ENCODE data around the gene MNAT1.
"Not testable (repeated sequence)": the region's sequence is repeated elsewhere in the genome, so short reads cannot be mapped to it uniquely, and the experiment has no call there.

Gene MNAT1

DNA sequence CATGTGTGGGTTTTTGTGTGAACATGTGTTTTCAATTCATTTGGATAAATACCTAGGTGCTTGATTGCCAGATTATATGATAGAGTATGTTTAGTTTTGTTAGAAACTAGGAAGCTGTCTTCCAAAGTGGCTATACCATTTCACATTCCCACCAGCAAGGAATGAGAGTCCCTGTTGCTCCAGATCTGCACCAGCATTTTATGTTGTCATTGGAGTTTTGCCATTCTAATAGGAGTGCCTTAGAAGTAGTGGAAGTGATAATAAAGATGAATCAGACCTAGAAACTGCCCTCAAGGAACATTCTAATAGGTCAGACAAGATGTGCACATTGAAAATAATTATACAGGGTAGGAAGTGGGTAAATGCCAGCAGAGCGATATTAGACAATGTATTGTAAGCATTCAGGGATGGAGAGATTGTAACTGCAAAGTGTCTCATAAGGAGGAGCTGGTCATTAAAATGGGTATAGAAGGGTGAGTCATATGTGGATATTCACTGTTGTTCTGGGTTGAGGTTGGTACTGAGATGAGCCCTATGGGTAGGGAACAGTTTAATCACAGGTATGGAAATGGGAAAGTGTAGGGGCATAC, 71.4 kb downstream of the MNAT1 start:
- DNase-seq (ENCODE audit: low read depth, low spot score), result peak; percentile 21

GRCh38 chr14:60807247-60807646, 72.7 kb downstream of the MNAT1 start:
- DNase-seq (ENCODE audit: low read depth, low spot score), result no peak

- no peak for DNase-seq (ENCODE audit: low read depth, low spot score)
Measured at GRCh38 chr14:60807971-60808370, 73.4 kb downstream of the MNAT1 start.

- DNase-seq (ENCODE audit: low read depth, low spot score), result no peak
Measured at GRCh38 chr14:60812987-60813386, 78.4 kb downstream of the MNAT1 start.

- no peak for DNase-seq (ENCODE audit: low read depth, low spot score)
Measured at GRCh38 chr14:60815371-60815770, 80.8 kb downstream of the MNAT1 start.

DNA sequence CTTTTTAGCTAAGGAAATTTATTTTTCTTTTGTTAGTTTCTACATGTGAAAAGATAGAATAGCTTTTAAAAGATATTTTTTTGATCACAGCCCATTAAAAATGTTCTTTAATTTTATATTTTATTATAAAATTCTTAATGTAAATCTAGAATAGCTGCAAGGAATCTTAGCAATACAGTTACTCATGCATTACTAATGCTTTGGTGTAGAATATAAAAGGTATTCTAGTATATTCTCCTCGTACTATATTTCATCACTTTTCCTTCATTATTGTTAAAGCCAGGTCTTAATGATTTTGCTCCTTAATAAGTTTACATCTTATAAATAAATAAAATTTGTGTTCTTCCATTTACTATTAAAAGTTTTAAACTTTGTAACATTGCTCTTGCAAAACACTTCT, 82.6 kb downstream of the MNAT1 start:
- DNase-seq (ENCODE audit: low read depth, low spot score), result no peak

GRCh38 chr14:60819575-60819974, 85.0 kb downstream of the MNAT1 start:
- no peak for DNase-seq (ENCODE audit: low read depth, low spot score)

GRCh38 chr14:60838601-60839000, 104.0 kb downstream of the MNAT1 start:
- no peak for DNase-seq (ENCODE audit: low read depth, low spot score)

DNA sequence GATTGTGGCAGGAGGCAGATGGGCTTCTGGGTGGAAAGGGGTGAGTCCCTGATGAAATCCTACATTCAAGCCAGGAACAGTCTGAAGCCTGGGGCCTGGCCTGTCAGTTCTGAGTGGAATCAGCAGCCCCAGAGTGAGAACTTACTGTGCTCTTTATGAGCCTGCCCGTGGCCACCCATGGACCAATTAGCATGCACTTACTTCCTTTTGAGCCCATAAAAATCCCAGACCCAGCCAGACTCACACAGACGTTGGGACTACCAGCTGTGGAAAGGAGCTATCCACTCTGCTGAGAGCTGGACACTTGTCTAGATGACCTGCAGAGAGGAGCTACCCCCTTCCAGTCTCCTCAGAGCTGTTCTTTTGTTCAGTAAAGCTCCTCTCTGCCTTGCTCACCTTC, 104.5 kb downstream of the MNAT1 start:
- DNase-seq (ENCODE audit: low read depth, low spot score), result no peak

- no peak for DNase-seq (ENCODE audit: low read depth, low spot score)
Measured at GRCh38 chr14:60839657-60840056, 105.1 kb downstream of the MNAT1 start.

DNA sequence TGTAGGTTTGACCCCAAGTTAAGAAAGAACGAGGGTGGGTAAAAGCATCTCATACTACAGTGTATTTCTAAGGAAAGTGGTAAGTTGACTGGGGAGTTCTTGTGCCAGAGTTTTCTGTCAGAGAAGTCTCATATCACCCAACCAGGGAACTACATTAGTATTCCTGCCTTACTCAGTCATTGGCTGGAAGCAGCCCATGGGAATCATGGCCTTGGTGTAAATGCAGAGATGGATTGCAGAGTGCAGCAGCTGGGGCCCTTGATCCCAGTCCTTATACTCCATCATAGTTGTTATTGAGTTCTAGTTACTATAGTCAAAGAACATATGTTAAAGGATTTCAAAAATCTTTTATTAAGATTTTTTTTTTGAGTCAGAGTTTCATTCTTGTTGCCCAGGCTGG, 105.8 kb downstream of the MNAT1 start:
- DNase-seq (ENCODE audit: low read depth, low spot score), result no peak

GRCh38 chr14:60845523-60845922, 111.0 kb downstream of the MNAT1 start:
- DNase-seq (ENCODE audit: low read depth, low spot score), result no peak

DNA sequence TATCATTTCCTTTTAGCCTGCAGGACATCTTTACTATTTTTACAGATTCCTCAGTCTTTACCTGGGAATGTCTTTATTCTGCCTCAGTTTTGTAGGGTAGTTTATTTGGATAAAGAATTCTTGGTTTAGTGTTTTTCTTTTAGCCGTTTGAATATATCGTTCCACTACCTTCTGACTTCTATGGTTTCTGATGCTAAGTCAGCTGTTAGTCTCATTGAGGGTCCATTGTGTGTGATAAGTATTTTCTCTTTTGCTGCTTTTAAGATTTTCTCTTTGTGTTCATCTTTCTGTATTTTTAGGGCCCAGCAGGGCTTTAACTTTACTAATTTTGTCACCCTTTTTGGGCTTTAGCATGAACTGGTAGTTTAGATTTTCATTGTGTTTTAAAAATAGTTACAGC, 113.5 kb downstream of the MNAT1 start:
- no peak for DNase-seq (ENCODE audit: low read depth, low spot score)

- not testable (repeated sequence) for DNase-seq (ENCODE audit: low read depth, low spot score)
Measured at GRCh38 chr14:60851692-60852091, 117.1 kb downstream of the MNAT1 start.

DNA sequence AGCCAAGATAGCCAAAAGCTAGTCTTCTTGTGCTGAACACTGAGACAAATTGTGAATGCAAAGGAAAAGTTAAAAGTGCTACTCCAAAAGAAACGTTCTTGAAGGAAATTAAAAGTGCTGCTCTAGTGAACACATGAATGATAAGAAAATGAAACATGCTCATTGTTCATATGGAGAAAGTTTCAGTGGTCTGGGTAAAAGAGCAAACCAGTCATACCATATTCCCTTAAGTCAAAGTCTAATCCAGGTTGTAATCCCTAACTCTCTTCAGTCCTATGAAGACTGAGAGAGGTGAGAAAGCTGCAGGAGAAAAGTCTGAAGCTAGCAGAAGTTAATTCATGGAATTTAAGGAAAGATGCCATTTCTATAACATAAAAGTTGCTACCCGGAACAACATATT, 121.5 kb downstream of the MNAT1 start:
- no peak for DNase-seq (ENCODE audit: low read depth, low spot score)

GRCh38 chr14:60859525-60859924, 125.0 kb downstream of the MNAT1 start:
- no peak for DNase-seq (ENCODE audit: low read depth, low spot score)

- no peak for DNase-seq (ENCODE audit: low read depth, low spot score)
Measured at GRCh38 chr14:60861545-60862140, 127.1 kb downstream of the MNAT1 start.

DNA sequence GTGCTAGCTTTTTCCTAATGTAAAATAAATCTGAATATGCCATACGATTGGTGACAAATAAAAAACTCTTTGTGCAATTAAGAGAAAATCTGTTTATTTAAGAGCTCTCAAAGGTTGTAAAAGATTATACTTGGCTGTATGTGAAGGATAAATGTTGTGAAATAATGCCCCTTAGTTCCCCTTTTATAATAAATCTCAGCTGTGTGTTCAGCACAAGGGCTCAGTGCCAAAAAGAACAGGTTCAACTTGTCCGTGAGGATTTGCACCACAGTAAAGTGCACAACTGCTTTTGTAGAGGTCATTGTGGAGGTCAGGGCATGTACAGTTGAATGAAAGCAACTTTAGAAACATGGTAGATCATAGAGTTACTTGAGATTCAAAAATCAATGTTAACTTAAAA, 127.7 kb downstream of the MNAT1 start:
- peak; percentile 21 for DNase-seq (ENCODE audit: low read depth, low spot score)

DNA sequence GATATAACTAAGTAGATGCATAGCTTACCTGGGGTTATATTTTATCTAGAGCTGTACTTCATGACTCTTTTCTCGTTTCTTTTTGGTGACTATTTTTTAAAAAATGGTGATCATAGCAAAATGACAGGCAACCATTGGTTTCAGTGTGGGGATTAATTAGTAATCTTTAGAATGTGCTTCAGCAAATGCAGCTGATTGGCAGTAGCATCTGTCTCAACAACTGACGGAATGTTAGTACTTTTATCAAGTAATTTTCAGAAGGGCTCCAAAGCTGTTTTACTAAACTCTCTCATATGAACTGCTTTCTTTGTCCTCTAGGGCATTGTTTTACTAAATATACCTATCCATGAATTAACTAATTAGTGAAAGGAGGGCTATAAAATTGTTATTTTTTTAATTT, 128.7 kb downstream of the MNAT1 start:
- no peak for DNase-seq (ENCODE audit: low read depth, low spot score)

DNA sequence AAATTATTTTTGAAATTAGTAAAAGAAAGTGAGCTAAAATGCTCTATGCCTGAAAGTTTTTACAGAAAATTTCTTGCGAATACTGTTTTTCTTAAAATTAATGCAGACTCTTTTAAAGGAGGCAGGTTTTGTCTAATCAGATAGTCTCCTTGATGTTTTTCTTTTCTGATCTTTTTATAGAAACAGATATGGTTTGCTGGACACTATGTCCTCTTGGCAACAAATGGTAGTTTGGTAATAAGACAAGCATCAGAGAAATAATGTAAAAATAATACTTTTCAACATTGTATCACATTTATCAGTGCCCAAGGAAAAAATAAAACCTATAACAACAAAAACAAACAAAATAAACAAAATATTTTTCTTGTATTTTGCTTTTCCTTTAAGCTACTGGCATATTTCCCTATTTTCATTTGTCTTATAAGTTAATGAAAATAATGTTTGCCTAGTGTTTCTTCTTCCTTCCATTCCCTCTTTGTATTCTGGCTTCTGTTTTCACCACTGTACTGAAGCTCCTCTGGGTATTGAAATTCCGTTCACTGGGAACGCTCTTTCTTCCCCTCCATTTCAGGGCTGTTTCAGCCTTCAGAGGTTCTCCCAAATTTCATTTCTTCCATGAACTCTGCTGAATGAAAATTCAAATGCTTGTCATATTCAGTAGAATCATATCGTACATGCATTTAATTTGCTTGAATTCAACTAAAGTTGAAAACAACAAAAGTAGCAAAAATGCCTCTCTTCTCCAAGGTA, 131.0 kb downstream of the MNAT1 start:
- DNase-seq (ENCODE audit: low read depth, low spot score), result no peak

- no peak for DNase-seq (ENCODE audit: low read depth, low spot score)
Measured at GRCh38 chr14:60867503-60868172, 133.1 kb downstream of the MNAT1 start.

- no peak for DNase-seq (ENCODE audit: low read depth, low spot score)
Measured at GRCh38 chr14:60878121-60878520, 143.6 kb downstream of the MNAT1 start.

GRCh38 chr14:60878536-60878935, 144.0 kb downstream of the MNAT1 start:
- DNase-seq (ENCODE audit: low read depth, low spot score), result peak; percentile 18
